ENCODE results near the gene MECP2. TPM values are rescaled to one million over a fixed set of nuclear protein-coding genes. Genes with fewer than 3 reads are reported as not detected.

Gene MECP2
- total RNA-seq, 3 donors from 2014 or later, result 56.3 to 58.3 (median 57.8) TPM

DNA sequence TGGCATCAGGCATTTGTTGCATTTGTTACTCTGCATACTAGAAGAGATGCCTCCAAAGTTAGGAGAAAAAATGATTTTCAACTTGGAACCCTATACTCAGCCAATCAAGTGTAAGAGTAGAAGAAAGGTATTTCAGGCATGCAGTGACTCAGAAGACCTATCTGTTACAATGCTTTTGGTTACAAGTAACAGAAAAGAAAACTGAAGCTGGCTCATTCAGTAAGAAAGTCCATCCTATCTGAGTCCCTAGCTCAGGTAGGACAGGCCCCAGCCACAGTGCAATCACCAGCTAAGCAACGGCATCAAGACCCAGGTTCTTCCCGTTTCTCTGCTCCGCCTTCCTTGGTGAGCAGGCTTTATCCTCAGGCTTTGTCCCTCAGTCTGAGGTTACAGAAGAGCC is 23.3 kb downstream of the MECP2 start:
- TF ChIP-seq, protein P1, sequence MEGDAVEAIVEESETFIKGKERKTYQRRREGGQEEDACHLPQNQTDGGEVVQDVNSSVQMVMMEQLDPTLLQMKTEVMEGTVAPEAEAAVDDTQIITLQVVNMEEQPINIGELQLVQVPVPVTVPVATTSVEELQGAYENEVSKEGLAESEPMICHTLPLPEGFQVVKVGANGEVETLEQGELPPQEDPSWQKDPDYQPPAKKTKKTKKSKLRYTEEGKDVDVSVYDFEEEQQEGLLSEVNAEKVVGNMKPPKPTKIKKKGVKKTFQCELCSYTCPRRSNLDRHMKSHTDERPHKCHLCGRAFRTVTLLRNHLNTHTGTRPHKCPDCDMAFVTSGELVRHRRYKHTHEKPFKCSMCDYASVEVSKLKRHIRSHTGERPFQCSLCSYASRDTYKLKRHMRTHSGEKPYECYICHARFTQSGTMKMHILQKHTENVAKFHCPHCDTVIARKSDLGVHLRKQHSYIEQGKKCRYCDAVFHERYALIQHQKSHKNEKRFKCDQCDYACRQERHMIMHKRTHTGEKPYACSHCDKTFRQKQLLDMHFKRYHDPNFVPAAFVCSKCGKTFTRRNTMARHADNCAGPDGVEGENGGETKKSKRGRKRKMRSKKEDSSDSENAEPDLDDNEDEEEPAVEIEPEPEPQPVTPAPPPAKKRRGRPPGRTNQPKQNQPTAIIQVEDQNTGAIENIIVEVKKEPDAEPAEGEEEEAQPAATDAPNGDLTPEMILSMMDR (IDR thresholded peaks at IDR 0.05), result no peak
- TF ChIP-seq POLR2AphosphoS5 (IDR thresholded peaks at IDR 0.05) (no peak), POLR2A (IDR thresholded peaks at IDR 0.05) (no peak)
- H3K27me3 ChIP-seq, result peaks cover 0 to 33% of the 10 kb centered on the region in 2 donors
- no peaks in the 10 kb centered on the region for H3K4me1 ChIP-seq
- H3K27ac ChIP-seq, result no peak overlapping the region
- H3K9me3 ChIP-seq, result no peaks in the 10 kb centered on the region
- H3K36me3 ChIP-seq, result no peaks in the 10 kb centered on the region
- intact Hi-C loops (cut with DNase I; ENCODE audit: low total_unique reads), result no loop called here
- H3K4me3 ChIP-seq, result no peak overlapping the region
- DNase-seq (ENCODE audit: low spot score in 2 of 2), result no peak

DNA sequence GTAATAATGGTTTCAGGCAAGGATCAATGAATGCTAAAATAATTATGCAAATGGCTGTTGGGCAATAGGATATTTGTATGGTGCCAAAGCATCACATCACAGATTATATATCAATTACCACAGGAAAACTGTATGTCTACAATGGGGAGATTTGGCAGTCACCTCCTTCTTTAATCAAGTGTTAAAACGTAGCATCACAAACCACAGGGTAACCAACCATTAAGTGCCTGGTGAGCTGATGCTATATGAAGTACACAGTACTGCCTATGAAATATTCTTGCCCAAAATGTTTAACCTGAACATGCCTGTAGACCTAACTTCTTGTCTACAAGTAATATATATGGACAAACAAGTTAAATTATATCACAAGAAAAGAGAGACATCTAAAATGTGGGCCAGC is 25.3 kb downstream of the MECP2 start:
- intact Hi-C loops (cut with DNase I; ENCODE audit: low total_unique reads), result no loop called here

DNA sequence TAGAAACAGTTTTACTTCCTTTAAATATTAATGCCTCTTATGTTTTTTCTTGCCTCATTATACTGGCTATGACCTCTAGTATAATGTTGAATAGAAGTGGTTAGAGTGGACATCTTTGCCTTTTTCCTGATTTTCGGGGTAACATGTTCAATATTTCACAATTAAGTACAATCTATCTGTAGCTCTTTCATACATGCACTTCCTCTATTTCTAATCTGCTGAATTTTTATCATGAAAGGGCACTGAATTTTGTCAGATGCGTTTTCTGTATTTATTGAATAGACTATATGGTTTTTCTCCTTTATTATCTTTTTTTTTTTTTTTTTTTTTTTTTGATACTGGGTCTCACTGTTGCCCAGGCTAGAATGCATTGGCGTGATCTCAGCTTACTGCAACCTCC is 29.0 kb downstream of the MECP2 start:
- Histone ChIP-seq H3K4me1 (peaks cover 0 to 7% of the 10 kb centered on the region in 2 donors), H3K27ac (no peak overlapping the region), H3K36me3 (no peaks in the 10 kb centered on the region), H3K27me3 (peaks cover 0 to 24% of the 10 kb centered on the region in 2 donors), H3K9me3 (no peaks in the 10 kb centered on the region), H3K4me3 (no peak overlapping the region)
- DNase-seq (ENCODE audit: low spot score in 2 of 2), result no peak
- TF ChIP-seq, protein P1 (IDR thresholded peaks at IDR 0.05), result no peak
- no peak for TF ChIP-seq POLR2A (IDR thresholded peaks at IDR 0.05)
- no peak for TF ChIP-seq POLR2AphosphoS5 (IDR thresholded peaks at IDR 0.05)
- intact Hi-C loops (cut with DNase I; ENCODE audit: low total_unique reads), result no loop called here

More for the DNA sequence above, 25.3 kb downstream of the MECP2 start:
- no peak overlapping the region for H3K27ac ChIP-seq
- no peaks in the 10 kb centered on the region for H3K36me3 ChIP-seq
- no peak for DNase-seq (ENCODE audit: low spot score in 2 of 2)
- H3K9me3 ChIP-seq, result no peaks in the 10 kb centered on the region
- H3K27me3 ChIP-seq, result peaks cover 0 to 35% of the 10 kb centered on the region in 2 donors
- TF ChIP-seq, protein P1 (IDR thresholded peaks at IDR 0.05), result no peak
- TF ChIP-seq POLR2A (IDR thresholded peaks at IDR 0.05) (no peak), POLR2AphosphoS5 (IDR thresholded peaks at IDR 0.05) (no peak)
- H3K4me1 ChIP-seq, result no peaks in the 10 kb centered on the region
- H3K4me3 ChIP-seq, result no peak overlapping the region

DNA sequence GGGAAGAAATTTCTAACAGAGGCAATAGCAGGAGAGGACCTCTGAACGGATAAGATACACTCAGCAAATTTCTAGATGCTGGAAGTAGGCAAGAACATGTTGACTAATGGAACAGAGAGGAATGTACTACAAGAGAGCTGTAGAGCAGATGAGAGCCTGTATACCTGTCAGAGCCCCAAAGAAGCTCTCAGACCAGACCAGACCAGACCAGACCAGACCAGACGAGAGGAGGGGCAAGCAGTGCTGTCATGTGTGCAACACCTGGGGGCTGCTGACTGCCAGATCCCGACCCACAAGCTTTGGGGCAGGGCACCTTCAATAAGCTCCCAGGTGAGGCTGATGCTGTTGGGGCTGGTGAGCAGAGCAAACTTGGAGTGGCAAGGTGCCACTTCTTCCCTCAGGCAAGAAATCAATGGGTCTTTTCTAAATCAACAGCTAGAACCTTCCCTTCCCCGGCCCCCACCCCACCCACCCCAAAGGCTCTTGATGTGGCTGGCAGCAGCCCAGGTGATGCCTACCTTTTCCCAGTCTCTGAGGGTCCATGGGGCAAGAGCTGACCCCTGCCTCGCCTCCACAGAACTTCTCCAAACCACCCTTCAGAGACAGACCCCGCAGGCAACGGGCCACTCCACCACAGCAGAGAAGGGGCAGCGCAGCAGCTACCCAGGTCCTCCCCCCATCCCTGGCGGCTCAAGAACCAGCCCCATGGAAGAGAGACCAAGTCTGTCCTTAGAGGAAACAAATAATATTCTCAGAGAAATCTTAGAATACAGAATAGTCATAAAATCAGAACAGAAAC is 32.7 kb downstream of the MECP2 start:
- Histone ChIP-seq H3K27me3 (peaks cover 0 to 31% of the 10 kb centered on the region in 2 donors), H3K9me3 (no peaks in the 10 kb centered on the region), H3K27ac (no peak overlapping the region), H3K4me1 (peaks cover 0 to 17% of the 10 kb centered on the region in 2 donors), H3K36me3 (no peaks in the 10 kb centered on the region), H3K4me3 (no peak overlapping the region)
- intact Hi-C loops (cut with DNase I; ENCODE audit: low total_unique reads), result no loop called here
- DNase-seq (ENCODE audit: low spot score in 2 of 2), result no peak
- TF ChIP-seq, protein P1 (IDR thresholded peaks at IDR 0.05), result no peak
- TF ChIP-seq POLR2AphosphoS5 (IDR thresholded peaks at IDR 0.05), result no peak
- TF ChIP-seq POLR2A (IDR thresholded peaks at IDR 0.05), result no peak

DNA sequence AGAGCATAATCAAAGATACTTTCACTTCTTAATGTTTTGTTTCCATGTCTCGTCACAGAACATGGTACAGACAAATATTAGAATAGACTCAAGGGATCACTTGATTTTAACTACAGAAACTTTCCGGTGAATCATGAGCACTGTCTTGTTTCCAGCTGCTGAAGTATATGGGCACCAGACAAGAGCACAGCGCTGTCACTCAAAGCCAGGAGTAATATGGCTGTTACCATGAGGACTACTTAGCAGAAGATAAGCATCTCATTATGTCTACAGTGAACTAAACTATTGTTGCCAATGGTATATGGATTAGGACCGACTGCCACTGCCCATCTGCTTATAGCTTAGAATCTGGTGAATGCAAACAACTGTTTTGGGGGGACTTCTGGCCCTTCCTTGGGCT is 34.3 kb downstream of the MECP2 start:
- Histone ChIP-seq H3K27ac (no peak overlapping the region), H3K36me3 (no peaks in the 10 kb centered on the region), H3K4me3 (no peak overlapping the region), H3K9me3 (no peaks in the 10 kb centered on the region), H3K4me1 (peaks cover 0 to 17% of the 10 kb centered on the region in 2 donors), H3K27me3 (peaks cover 0 to 30% of the 10 kb centered on the region in 2 donors)
- no peak for TF ChIP-seq POLR2AphosphoS5 (IDR thresholded peaks at IDR 0.05)
- TF ChIP-seq, protein P1 (IDR thresholded peaks at IDR 0.05), result no peak
- no peak for TF ChIP-seq POLR2A (IDR thresholded peaks at IDR 0.05)
- no peak for DNase-seq (ENCODE audit: low spot score in 2 of 2)
- intact Hi-C loops (cut with DNase I; ENCODE audit: low total_unique reads), result no loop called here

All from breast epithelium (tissue), 4 donors.